Gastroesophageal sphincter (tissue), 3 donors: ENCODE results near the gene OPN5.

Experiments used
- POLR2A ChIP-seq, 2 donors: fragments of 450-650 bp; IDR thresholded peaks; one replicate each; pipeline ENCODE4 v1.6.1; 2017; ENCODE audit warnings: antibody characterized with exemption in 2 of 2, mild to moderate bottlenecking in 2 of 2, moderate library complexity in 1 of 2
- POLR2AphosphoS5 ChIP-seq: sonication (generic); formaldehyde crosslinking; IDR thresholded peaks from one replicate; pipeline ENCODE4 v1.6.1; 2017; ENCODE audit warnings: antibody characterized with exemption
- TF ChIP-seq, protein P1 (sequence below), 4 experiments: fragments of 200-600 bp in 2 of 4; fragments of 450-650 bp in 2 of 4; sonication (generic) in 1 of 4; IDR thresholded peaks; one replicate each; pipeline ENCODE4 v1.5.1; 2017 to 2019; ENCODE audit warnings: antibody characterized with exemption in 4 of 4, mild to moderate bottlenecking in 2 of 4, moderate library complexity in 2 of 4

GRCh38 chr6:47737406-47737805 is 44.4 kb upstream of the OPN5 start:
- TF ChIP-seq, protein P1, sequence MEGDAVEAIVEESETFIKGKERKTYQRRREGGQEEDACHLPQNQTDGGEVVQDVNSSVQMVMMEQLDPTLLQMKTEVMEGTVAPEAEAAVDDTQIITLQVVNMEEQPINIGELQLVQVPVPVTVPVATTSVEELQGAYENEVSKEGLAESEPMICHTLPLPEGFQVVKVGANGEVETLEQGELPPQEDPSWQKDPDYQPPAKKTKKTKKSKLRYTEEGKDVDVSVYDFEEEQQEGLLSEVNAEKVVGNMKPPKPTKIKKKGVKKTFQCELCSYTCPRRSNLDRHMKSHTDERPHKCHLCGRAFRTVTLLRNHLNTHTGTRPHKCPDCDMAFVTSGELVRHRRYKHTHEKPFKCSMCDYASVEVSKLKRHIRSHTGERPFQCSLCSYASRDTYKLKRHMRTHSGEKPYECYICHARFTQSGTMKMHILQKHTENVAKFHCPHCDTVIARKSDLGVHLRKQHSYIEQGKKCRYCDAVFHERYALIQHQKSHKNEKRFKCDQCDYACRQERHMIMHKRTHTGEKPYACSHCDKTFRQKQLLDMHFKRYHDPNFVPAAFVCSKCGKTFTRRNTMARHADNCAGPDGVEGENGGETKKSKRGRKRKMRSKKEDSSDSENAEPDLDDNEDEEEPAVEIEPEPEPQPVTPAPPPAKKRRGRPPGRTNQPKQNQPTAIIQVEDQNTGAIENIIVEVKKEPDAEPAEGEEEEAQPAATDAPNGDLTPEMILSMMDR (IDR thresholded peaks at IDR 0.05), result no peak
- no peak for TF ChIP-seq POLR2A (IDR thresholded peaks at IDR 0.05)
- no peak for TF ChIP-seq POLR2AphosphoS5
